GM23338 (cell line): ENCODE data around the gene PPIP5K2.

Source experiments
- EZH2 ChIP-seq: fragments of 200-600 bp; sonication (generic); IDR thresholded peaks from one replicate; pipeline ENCODE4 v1.8.0; 2017; ENCODE audit warnings: antibody characterized with exemption, mild to moderate bottlenecking, low read depth; ENCODE audit not compliant: unreplicated experiment
- EZH2phosphoT487 ChIP-seq: fragments of 200-600 bp; sonication (generic); IDR thresholded peaks from one replicate; pipeline ENCODE4 v1.8.1; 2018; ENCODE audit warnings: antibody characterized with exemption; ENCODE audit not compliant: unreplicated experiment
- JUNB ChIP-seq: IDR thresholded peaks from one replicate; pipeline ENCODE4 v1.6.1; 2016; ENCODE audit warnings: antibody characterized with exemption; ENCODE audit not compliant: unreplicated experiment
- POLR2AphosphoS5 ChIP-seq: IDR thresholded peaks from 2 replicates; pipeline ENCODE4 v1.6.1; 2016; ENCODE audit warnings: antibody characterized with exemption, low read depth
- STAT1 ChIP-seq: IDR thresholded peaks from one replicate; pipeline ENCODE4 v1.6.1; 2016; ENCODE audit warnings: antibody characterized with exemption; ENCODE audit not compliant: unreplicated experiment
- ZNF114 ChIP-seq: fragments of 250-450 bp; sonication (Bioruptor Pico); IDR thresholded peaks from 2 replicates; pipeline ENCODE4 v1.5.0; 2020; ENCODE audit warnings: mild to moderate bottlenecking, moderate library complexity
- TF ChIP-seq, protein P1 (sequence below), 2 experiments: fragments of 200-600 bp in 1 of 2; sonication (generic) in 1 of 2; conservative IDR thresholded peaks; 2 replicates each; pipeline versions ENCODE4 v1.5.1 to v1.6.1; 2016 to 2017; ENCODE audit warnings: antibody characterized with exemption in 2 of 2, low read depth in 2 of 2, mild to moderate bottlenecking in 2 of 2, moderate library complexity in 1 of 2
- TF ChIP-seq, protein P2 (sequence below): IDR thresholded peaks from one replicate; pipeline ENCODE4 v1.6.1; 2018; ENCODE audit warnings: antibody characterized with exemption; ENCODE audit not compliant: unreplicated experiment
- TF ChIP-seq, protein P3 (sequence below): IDR thresholded peaks from 2 replicates; pipeline ENCODE4 v1.6.1; 2016; ENCODE audit warnings: antibody characterized with exemption

DNA sequence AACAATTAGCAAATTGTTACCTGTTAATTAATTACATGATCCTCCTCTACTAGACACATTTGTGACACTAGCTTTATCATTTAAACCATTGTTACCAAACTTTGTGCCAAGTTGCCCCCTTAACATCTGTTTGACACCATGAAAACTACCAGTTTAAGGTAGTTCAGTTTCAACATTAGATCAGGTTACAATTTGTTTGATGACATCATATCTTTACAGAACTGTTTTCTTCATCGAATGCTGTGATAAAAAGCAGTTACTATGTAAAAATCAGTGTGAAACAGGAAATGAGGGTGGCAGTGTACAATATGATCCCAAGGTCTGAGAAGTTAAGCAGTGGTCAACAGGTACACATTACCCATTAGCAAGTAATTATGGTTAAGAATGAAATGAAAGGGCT is 17.9 kb upstream of the PPIP5K2 start:
- no peak for TF ChIP-seq EZH2
- TF ChIP-seq, protein P1, sequence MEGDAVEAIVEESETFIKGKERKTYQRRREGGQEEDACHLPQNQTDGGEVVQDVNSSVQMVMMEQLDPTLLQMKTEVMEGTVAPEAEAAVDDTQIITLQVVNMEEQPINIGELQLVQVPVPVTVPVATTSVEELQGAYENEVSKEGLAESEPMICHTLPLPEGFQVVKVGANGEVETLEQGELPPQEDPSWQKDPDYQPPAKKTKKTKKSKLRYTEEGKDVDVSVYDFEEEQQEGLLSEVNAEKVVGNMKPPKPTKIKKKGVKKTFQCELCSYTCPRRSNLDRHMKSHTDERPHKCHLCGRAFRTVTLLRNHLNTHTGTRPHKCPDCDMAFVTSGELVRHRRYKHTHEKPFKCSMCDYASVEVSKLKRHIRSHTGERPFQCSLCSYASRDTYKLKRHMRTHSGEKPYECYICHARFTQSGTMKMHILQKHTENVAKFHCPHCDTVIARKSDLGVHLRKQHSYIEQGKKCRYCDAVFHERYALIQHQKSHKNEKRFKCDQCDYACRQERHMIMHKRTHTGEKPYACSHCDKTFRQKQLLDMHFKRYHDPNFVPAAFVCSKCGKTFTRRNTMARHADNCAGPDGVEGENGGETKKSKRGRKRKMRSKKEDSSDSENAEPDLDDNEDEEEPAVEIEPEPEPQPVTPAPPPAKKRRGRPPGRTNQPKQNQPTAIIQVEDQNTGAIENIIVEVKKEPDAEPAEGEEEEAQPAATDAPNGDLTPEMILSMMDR (conservative IDR thresholded peaks at IDR 0.05; ENCODE audit: low read depth in 2 of 2), result no peak
- no peak for TF ChIP-seq POLR2AphosphoS5
- TF ChIP-seq JUNB, result no peak
- TF ChIP-seq, protein P2, sequence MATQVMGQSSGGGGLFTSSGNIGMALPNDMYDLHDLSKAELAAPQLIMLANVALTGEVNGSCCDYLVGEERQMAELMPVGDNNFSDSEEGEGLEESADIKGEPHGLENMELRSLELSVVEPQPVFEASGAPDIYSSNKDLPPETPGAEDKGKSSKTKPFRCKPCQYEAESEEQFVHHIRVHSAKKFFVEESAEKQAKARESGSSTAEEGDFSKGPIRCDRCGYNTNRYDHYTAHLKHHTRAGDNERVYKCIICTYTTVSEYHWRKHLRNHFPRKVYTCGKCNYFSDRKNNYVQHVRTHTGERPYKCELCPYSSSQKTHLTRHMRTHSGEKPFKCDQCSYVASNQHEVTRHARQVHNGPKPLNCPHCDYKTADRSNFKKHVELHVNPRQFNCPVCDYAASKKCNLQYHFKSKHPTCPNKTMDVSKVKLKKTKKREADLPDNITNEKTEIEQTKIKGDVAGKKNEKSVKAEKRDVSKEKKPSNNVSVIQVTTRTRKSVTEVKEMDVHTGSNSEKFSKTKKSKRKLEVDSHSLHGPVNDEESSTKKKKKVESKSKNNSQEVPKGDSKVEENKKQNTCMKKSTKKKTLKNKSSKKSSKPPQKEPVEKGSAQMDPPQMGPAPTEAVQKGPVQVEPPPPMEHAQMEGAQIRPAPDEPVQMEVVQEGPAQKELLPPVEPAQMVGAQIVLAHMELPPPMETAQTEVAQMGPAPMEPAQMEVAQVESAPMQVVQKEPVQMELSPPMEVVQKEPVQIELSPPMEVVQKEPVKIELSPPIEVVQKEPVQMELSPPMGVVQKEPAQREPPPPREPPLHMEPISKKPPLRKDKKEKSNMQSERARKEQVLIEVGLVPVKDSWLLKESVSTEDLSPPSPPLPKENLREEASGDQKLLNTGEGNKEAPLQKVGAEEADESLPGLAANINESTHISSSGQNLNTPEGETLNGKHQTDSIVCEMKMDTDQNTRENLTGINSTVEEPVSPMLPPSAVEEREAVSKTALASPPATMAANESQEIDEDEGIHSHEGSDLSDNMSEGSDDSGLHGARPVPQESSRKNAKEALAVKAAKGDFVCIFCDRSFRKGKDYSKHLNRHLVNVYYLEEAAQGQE, result no peak
- TF ChIP-seq EZH2phosphoT487, result no peak
- TF ChIP-seq STAT1, result no peak
- TF ChIP-seq ZNF114, result no peak
- TF ChIP-seq, protein P3, sequence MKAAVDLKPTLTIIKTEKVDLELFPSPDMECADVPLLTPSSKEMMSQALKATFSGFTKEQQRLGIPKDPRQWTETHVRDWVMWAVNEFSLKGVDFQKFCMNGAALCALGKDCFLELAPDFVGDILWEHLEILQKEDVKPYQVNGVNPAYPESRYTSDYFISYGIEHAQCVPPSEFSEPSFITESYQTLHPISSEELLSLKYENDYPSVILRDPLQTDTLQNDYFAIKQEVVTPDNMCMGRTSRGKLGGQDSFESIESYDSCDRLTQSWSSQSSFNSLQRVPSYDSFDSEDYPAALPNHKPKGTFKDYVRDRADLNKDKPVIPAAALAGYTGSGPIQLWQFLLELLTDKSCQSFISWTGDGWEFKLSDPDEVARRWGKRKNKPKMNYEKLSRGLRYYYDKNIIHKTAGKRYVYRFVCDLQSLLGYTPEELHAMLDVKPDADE, result no peak
